NCI-H2227 treated with DMSO at 0.1 percent for 48 hours (cell line): ENCODE data around the gene SERPINB6.
"Not testable (repeated sequence)": the region's sequence is repeated elsewhere in the genome, so short reads cannot be mapped to it uniquely, and the experiment has no call there.

ENCODE experiments used
- DNase-seq: peaks from one replicate; lab custom pipeline; 2025; lab: John Stamatoyannopoulos, UW

Gene SERPINB6

GRCh38 chr6:2999618-3000557, 28.5 kb upstream of the SERPINB6 start, which contains the start of gene NQO2:
NQO2 (plus strand) TSS chr6:2999894; CDS start chr6:3006553, 6,659 bp downstream.
- DNase-seq: peak; percentile 91

GRCh38 chr6:2998998-2999617, 27.7 kb upstream of the SERPINB6 start:
- no peak for DNase-seq

DNA sequence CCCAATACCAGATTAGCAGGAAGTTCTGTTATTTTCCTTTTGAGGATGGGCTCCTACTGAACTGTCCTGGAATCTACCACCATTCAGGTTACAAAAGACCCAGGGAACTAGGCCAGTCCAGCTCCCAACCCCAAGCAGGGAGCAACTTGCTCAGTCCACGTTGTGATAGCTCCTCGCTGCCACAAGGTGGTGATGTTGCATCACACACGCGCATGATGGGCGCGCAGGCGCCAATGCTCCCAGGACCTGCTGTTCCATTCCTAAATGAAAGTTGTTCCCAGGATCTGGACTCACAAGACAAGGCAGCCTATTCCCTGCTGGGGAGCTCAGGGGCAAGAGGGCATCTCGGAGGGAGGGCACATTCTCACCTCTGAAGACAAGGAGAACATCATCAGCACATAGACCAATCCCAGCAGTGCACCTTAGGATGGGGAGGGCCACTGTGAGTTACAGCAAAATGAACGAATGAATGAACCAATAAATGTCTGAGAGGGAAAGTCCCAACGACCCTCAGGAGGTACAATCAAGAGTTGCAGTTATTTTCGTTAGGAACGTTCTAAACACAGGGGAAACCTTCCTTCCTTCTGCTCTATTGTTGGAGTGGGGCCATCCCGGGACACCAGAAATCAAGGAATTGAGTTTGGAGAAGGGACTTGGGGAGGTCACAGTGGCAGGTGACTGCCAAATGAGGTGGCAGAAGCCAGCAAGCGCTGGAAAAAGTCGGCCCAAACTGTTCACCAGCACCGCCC, 27.1 kb upstream of the SERPINB6 start:
- not testable (repeated sequence) for DNase-seq

GRCh38 chr6:2993755-2994317, 22.5 kb upstream of the SERPINB6 start:
- no peak for DNase-seq

- no peak for DNase-seq
Measured at GRCh38 chr6:2992330-2992979, 21.1 kb upstream of the SERPINB6 start.

GRCh38 chr6:2990932-2991506, 19.7 kb upstream of the SERPINB6 start:
- DNase-seq: peak; percentile 68

DNA sequence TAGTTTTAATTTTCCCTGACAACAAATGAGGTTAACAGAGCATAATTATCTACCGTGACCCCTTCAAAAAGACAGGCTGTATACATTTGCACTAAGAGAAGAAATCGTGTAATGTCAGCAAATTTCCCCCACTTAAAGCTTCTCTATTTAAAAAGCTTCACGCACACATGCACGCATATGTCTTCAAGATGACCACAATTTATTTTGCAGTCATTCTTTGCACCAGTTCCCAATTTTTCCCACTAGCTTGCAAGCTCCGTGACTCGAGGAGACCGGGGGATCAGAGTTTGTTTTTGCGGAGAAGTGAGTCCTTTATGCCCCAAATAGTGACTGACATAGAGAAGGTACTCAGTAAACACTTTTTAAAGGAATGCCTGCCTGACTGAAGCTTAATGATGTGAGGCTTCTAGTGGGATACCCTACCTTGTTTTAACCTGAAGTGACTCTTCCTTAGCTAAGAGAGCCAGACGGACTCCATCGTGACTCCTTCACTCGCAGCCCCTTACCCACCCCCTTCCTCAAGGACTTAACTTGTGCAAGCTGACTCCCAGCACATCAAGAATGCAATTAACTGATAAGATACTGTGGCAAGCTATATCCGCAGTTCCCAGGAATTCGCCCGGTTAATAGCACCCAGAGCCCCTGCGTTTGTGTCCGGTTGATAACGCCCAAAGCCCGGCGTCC, 19.0 kb upstream of the SERPINB6 start:
- DNase-seq: peak; percentile 68

GRCh38 chr6:2989332-2990247, 18.2 kb upstream of the SERPINB6 start:
- DNase-seq: peak; percentile 91

DNA sequence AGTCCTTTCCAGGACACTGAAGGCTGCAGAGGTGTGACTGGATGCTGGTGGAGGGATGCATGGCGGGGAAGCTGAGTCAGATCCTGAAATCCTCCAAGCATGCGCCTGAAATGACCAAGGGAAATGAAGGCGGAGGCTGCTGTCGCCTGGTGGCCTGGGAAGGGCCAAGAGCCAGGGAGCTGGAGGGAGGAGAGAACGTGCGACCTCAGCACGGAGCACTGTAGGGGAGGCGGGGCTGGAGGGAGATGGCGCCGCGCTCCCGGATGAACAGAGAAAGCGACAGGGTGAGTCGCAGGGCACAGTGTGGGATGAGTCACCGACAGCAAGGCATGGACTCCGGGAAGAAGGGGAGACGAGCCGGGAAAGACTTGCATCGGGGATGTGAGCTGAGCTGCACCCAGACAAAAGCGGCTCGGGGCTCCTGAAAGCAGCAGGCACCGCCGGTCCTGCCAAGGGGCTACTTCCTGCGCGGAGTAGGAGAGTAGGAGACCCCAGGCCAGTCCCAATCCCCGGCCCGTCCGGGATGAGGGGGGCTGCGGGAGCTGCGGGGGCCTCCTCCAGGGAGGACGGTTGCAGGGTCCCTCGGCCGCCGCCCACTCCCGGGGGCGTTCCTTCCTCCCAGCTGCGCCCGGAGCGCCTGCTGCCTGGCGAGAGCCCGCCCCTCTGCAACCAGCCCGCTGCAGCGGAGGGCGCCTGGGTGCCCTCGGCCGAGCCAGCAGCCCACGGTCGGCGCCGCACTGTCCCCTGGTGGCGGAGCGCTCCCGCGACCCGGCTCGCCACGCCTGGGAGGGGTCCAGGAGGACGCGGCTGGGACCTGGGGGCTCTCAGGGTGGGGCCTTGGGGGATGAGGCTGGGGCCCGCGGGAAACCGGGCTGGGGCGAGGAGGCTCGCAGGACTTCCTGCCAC, 17.3 kb upstream of the SERPINB6 start:
- peak; percentile 90 for DNase-seq

- no peak for DNase-seq
Measured at GRCh38 chr6:2988094-2988425, 16.7 kb upstream of the SERPINB6 start.

- DNase-seq: peak; percentile 75
Measured at GRCh38 chr6:2986722-2987221, 15.4 kb upstream of the SERPINB6 start.

DNA sequence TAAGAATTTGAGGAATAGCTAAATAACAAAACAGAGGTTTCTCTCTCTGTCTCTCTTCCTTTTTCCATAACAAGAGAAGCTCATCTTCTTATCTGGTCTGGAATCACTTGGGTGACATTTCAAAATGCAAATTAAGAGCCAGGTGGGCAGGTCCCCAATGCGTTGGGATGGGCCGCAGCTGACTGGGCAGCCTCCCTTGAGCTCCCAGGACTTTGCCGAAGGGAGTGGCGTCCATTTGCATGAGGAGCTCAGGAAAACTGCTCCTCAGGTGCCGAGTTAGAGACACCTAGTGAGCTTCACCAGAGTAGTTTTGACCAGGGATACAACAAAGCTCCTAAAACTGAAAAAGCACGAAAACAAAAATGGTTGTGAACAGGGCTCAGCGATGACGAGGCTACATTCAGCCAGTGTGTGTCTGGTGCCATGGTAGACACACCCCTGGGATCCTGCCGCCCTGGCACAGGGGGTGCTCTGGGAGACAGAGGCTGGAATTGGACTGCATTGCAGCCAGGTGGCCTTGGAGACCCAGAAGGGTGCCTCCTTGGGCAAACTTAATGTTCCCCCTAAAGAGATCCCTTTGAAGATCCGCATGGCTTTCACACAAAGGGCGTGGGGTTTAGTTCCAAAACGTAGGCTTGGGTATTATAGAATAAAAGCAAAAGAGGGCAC, 13.5 kb upstream of the SERPINB6 start:
- DNase-seq: no peak

DNA sequence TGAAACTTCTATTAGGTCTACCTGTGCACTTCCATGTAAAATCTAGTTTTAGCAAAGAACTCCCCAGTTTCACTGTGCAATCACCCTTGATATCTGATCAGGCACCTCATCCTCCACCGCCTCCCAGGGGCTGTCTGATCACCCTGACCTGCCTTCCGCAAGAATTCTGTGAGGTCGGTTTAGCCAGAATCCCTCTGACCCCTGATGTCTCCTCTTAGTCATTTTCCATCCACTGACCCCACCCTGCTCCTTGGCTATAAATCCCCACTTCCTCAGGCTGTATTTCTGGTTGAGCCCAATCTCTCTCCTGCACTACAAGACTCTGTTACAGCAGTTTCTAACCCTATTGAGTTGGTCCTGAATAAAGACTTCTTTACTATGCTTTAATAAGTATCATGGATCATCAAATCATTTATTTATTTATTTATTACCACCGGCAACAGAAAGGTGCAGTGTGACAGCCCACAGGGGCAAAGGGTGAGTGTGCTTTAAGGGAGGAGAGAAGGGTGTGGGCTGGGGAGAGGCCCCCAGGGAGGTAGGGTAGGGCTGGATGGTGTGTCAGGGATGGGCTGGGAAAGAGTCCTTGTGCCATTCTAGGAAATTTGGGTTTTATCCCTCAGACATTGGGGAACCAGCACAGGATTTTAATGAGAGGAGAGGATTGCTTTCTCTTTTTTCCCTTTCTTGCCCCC, 11.2 kb upstream of the SERPINB6 start:
- DNase-seq: no peak

GRCh38 chr6:2980465-2980855, 9.1 kb upstream of the SERPINB6 start:
- no peak for DNase-seq

GRCh38 chr6:2979819-2980464, 8.6 kb upstream of the SERPINB6 start:
- DNase-seq: no peak

- no peak for DNase-seq
Measured at GRCh38 chr6:2978923-2979322, 7.6 kb upstream of the SERPINB6 start.
